Body of pancreas (tissue), 4 donors: ENCODE results near the gene ANTXR1.

ENCODE experiments used
- CTCF ChIP-seq, 7 experiments: fragments of 450-650 bp in 4 of 7; fragments of 200-600 bp in 3 of 7; sonication (generic) in 3 of 7; IDR thresholded peaks; one replicate each; pipeline ENCODE4 v1.5.1; 2016 to 2019; ENCODE audit warnings: antibody characterized with exemption in 7 of 7
- POLR2A ChIP-seq, 3 donors: fragments of 450-650 bp; IDR thresholded peaks; one replicate each; pipeline ENCODE4 v1.6.1; 2016; ENCODE audit warnings: antibody characterized with exemption in 3 of 3, mild to moderate bottlenecking in 2 of 3

- TF ChIP-seq CTCF (IDR thresholded peaks at IDR 0.05) (peak in 1 of 7 experiments; percentile 4), POLR2A (IDR thresholded peaks at IDR 0.05) (no peak)
Measured at GRCh38 chr2:69013142-69013839, at the start of gene ANTXR1.
